Measurements from ENCODE around the gene SLC35G3. TPM values are rescaled to one million over a fixed set of nuclear protein-coding genes. Genes with fewer than 3 reads are reported as not detected.

The SLC35G3 gene
- polyA plus RNA-seq, 1 donor (not counting 4 experiments of a cell fraction or from before 2014, with no cell fraction given): not detected

DNA sequence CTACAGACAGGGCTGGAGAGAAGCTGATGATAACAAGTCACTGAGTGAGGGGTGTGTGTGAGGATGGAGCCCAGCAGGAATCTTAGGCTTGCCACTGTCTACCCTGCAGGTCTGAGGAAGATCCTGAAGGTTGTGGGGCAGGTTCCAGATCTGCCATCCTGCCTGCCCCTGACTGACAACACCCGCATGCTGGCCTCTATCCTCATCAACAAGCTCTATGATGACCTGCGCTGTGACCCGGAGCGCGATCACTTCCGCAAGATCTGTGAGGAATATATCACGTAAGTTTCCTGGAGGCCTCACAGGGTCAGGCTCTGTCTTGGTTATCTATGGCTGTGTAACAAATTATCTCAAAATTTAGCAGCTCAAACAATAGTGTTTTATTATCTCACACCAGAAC is 30.3 kb downstream of the SLC35G3 start:
- Histone ChIP-seq H3K9me3 (ENCODE audit: control insufficient read depth, low read depth, low read length) (no peaks in the 10 kb centered on the region), H3K79me2 (ENCODE audit: control insufficient read depth, insufficient read depth, low read length) (no peaks in the 10 kb centered on the region), H3K9ac (ENCODE audit: control insufficient read depth, extremely low read depth, insufficient read depth, low read length) (no peak overlapping the region), H4K20me1 (ENCODE audit: control insufficient read depth, extremely low read depth, insufficient read depth, low read length) (no peaks in the 10 kb centered on the region), H3K27ac (ENCODE audit: control insufficient read depth, insufficient read depth, low read length) (no peak overlapping the region), H3K9me1 (ENCODE audit: control insufficient read depth, extremely low read depth, insufficient read depth, low read length) (no peaks in the 10 kb centered on the region), H2AFZ (ENCODE audit: control insufficient read depth, low read length) (no peak overlapping the region), H3K4me2 (ENCODE audit: control insufficient read depth, extremely low read depth, insufficient read depth, low read depth, low read length) (no peak overlapping the region), H3K4me1 (ENCODE audit: control insufficient read depth, extremely low read depth, insufficient read depth, low read length) (peaks cover 44% of the 10 kb centered on the region), H3K36me3 (ENCODE audit: control insufficient read depth in 2 of 2, extremely low read depth in 1 of 2, insufficient read depth in 2 of 2, low read length in 2 of 2) (no peaks in the 10 kb centered on the region), H3K4me3 (ENCODE audit: control insufficient read depth in 2 of 3, extremely low read depth in 1 of 3, insufficient read depth in 2 of 3, low read depth in 1 of 3, low read length in 3 of 3) (no peak overlapping the region), H3K27me3 (ENCODE audit: control insufficient read depth, extremely low read depth, insufficient read depth, low read length) (no peaks in the 10 kb centered on the region)
- TF ChIP-seq, protein P1, sequence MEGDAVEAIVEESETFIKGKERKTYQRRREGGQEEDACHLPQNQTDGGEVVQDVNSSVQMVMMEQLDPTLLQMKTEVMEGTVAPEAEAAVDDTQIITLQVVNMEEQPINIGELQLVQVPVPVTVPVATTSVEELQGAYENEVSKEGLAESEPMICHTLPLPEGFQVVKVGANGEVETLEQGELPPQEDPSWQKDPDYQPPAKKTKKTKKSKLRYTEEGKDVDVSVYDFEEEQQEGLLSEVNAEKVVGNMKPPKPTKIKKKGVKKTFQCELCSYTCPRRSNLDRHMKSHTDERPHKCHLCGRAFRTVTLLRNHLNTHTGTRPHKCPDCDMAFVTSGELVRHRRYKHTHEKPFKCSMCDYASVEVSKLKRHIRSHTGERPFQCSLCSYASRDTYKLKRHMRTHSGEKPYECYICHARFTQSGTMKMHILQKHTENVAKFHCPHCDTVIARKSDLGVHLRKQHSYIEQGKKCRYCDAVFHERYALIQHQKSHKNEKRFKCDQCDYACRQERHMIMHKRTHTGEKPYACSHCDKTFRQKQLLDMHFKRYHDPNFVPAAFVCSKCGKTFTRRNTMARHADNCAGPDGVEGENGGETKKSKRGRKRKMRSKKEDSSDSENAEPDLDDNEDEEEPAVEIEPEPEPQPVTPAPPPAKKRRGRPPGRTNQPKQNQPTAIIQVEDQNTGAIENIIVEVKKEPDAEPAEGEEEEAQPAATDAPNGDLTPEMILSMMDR (optimal IDR thresholded peaks at IDR 0.05 in 1 of 3, IDR thresholded peaks at IDR 0.05 in 1 of 3, conservative IDR thresholded peaks at IDR 0.05 in 1 of 3; ENCODE audit: extremely low read depth in 1 of 3, insufficient read depth in 2 of 3, low read length in 3 of 3): no peak
- TF ChIP-seq EZH2 (IDR thresholded peaks at IDR 0.05; ENCODE audit: low read length): no peak
- dilution Hi-C loops (cut with MboI; ENCODE audit: extremely low pct_ligation_motif_present, low sequenced_read_pairs): no loop called here
- FAIRE-seq: no peak
- no peak for DNase-seq (ENCODE audit: low read depth, low spot score)

DNA sequence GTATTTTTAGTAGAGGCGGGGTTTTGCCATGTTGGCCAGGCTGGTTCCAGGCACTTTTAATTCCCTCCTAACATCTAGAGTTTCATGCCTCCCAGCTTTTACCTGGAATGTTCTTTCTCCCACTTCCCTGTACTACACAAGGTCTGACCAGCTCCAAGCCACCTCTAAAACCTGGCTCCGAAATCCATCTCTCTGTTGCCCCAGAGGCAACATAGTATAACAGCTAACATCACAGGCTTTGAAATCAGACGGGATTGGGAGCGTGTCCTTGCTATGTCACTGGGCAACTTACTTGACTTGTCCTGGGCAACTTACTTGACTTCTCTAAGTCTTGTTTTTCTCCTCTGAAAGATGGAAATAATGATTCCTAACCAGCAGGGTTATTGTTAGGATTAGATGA is 31.4 kb downstream of the SLC35G3 start:
- FAIRE-seq (no peak), DNase-seq (ENCODE audit: low read depth, low spot score) (no peak)
- Histone ChIP-seq H3K4me2 (ENCODE audit: control insufficient read depth, extremely low read depth, insufficient read depth, low read depth, low read length) (no peak overlapping the region), H3K4me1 (ENCODE audit: control insufficient read depth, extremely low read depth, insufficient read depth, low read length) (peaks cover 44% of the 10 kb centered on the region), H3K9me3 (ENCODE audit: control insufficient read depth, low read depth, low read length) (no peaks in the 10 kb centered on the region), H3K9ac (ENCODE audit: control insufficient read depth, extremely low read depth, insufficient read depth, low read length) (no peak overlapping the region), H3K4me3 (ENCODE audit: control insufficient read depth in 2 of 3, extremely low read depth in 1 of 3, insufficient read depth in 2 of 3, low read depth in 1 of 3, low read length in 3 of 3) (no peak overlapping the region), H3K79me2 (ENCODE audit: control insufficient read depth, insufficient read depth, low read length) (no peaks in the 10 kb centered on the region), H3K9me1 (ENCODE audit: control insufficient read depth, extremely low read depth, insufficient read depth, low read length) (no peaks in the 10 kb centered on the region), H3K27me3 (ENCODE audit: control insufficient read depth, extremely low read depth, insufficient read depth, low read length) (no peaks in the 10 kb centered on the region), H3K36me3 (ENCODE audit: control insufficient read depth in 2 of 2, extremely low read depth in 1 of 2, insufficient read depth in 2 of 2, low read length in 2 of 2) (no peaks in the 10 kb centered on the region), H3K27ac (ENCODE audit: control insufficient read depth, insufficient read depth, low read length) (no peak overlapping the region), H4K20me1 (ENCODE audit: control insufficient read depth, extremely low read depth, insufficient read depth, low read length) (no peaks in the 10 kb centered on the region), H2AFZ (ENCODE audit: control insufficient read depth, low read length) (no peak overlapping the region)
- dilution Hi-C loops (cut with MboI; ENCODE audit: extremely low pct_ligation_motif_present, low sequenced_read_pairs): no loop called here
- no peak for TF ChIP-seq EZH2 (IDR thresholded peaks at IDR 0.05; ENCODE audit: low read length)
- TF ChIP-seq, protein P1 (optimal IDR thresholded peaks at IDR 0.05 in 1 of 3, IDR thresholded peaks at IDR 0.05 in 1 of 3, conservative IDR thresholded peaks at IDR 0.05 in 1 of 3; ENCODE audit: extremely low read depth in 1 of 3, insufficient read depth in 2 of 3, low read length in 3 of 3): no peak

Measured in keratinocyte (primary cell).